T1000 (cell line): ENCODE measurements around the gene SUGP2.

Experiments used
- DNase-seq: peaks from one replicate; lab custom pipeline; 2025; ENCODE audit warnings: mixed read lengths; lab: John Stamatoyannopoulos, UW

Gene SUGP2

DNA sequence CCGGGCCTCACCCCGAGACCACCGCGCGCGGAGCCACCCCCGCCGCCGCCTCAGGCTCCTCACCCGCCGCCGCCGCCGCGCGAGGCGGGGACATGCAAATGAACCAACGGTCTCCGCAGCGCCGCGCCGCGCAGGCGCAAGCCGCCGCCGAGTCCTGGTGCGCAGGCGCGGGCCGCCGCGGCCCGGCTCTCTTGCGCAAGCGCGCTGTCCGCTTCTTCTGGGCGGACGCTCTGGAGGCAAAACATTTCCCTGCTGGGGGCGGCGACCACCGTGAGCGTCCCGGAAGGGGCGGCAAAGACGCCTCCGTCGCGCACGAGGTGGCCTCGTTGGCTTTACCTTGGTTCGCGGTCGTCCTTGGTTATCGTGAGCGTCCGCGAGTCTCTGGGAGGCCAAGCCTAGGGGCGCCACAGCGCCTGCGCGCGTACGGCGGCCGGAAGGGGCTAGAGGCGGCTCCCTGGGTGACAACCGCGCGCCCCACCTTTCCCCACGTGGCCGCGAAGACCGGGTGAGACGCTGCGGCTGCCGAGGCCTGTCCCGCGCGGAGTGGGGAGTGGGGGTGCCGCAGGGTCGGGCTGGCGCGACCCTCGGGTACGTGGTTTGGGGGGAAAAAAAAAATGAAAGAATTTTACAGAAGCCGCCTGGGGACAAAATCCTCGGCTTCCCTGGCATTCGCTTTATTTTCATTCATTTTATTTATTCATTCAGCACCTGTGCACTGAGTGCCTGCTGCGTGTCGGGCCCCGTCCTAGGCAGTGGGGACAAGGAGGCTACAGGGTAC, at the start of gene SUGP2, which contains the start of gene ARMC6:
SUGP2 (minus strand) TSS at position 92 of the 778 bp plus-strand sequence. CDS start 2,446 bp downstream, outside the sequence.
ARMC6 (plus strand) TSS at position 178 of the 778 bp plus-strand sequence. CDS start 607 bp downstream, outside the sequence.
- DNase-seq, result peak; percentile 94

DNA sequence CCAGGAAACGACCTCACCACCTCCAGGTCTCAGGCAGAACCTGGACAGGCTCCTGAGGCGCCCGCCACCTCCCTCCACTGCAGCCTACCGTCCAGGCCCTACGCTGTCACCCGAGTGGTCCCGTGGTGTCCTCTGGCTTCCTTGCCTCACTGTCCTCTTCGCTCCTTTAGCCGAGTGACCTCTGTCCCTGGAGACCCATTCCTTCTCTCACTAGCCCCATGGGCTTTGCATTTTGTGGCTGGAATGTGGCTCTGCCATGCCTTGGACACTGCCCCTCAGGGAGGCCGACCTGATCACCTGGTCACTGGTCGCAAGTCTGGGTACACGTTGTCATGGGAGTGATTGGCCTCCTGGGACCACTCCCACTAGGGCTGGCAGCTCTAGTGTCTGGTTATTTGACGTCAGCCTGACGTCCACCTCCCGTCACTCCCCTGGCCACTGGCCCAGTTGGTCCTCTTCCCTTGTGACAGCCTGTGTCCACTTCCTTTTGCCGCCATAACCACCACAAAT, 48.4 kb upstream of the SUGP2 start:
- DNase-seq, result no peak

DNA sequence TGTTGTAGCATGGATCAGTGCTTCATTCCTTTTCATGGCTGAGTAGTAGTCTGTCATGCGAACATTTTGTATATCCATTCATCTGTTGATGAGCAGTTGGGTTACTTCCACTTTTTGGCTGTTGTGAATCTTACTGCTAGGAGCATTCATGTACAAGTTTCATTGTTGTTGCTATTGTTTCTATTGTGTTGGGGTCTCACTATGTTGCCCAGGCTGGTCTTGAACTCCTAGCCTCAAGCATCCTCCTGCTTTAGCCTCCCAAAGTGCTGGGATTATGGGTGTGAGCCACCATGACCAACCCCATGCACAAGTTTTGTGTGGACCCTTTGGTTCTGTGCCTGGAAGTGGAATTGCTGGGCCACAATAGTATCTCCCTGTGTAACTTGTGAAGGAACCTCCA, 46.3 kb upstream of the SUGP2 start:
- no peak for DNase-seq

DNA sequence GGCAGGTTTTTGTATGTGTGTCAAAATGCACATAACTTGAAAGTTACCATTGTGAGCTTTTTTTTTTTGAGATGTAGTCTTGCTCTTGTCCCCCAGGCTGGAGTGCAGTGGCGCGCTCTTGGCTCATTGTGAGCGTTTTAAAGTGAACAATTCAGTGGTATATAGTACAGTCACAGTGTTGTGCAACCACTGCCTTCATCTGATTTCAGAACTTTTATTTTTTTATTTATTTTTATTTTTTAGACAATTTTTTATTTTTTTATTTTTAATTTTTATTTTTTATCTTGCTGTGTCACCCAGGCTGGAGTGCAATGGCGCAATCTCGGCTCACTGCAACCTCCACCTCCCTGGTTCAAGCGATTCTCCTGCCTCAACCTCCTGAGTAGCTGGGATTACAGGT, 45.5 kb upstream of the SUGP2 start:
- DNase-seq, result no peak

DNA sequence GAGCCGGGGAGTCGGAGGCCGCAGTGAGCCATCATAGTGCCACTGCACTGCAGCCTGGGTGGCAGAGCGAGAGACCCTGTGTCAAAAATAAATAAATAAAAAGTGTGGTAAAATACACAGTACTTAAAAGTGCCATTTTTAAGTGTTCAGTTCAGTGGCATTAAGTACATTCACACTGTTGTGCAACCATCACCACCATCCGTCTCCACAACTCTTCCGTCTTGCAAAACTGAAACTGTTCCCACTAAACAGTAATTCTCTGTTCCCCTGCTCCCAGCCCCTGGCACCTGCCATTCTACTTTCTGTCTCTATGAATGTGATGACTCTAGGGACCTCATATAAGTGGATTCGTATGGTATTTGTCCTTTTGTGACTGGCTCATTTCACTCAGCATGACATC, 43.8 kb upstream of the SUGP2 start:
- DNase-seq, result no peak

DNA sequence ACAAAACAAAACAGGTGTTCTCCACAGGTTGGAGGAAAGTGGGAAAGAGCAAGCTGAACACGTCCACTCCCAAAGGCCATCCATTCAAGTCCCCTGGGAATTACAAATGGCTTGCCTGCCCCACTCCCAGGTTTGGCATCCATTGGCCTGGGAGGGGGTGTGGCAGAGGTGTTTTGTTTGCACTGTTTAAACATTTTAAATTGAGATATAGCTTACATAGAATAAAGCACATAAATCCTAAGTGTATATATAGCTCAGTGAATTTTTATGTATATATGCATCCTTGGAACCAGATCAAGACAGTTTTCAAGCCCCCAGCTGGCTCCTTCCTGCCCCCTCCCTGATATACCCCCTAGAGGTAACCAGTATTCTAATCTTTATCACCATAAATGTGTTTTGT, 43.2 kb upstream of the SUGP2 start:
- DNase-seq, result no peak

DNA sequence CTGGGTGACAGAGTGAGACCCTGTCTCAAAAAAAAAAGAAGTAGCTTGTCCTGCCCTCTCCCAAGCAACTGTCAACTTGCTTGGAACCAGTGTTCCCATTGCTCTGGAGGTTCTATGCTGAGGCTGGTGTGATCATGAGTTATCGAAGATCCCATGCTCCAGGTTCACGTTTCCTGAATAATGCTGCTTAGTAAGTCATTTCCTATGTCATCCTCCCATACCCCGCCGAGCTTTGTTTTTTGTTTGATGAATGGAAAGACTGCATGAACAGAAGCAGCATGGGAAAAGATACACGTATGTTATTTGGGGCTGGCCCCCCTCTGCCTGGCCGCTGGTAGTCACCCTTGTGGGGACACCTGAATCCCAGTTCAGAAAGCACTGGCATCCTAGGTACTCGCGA, 41.8 kb upstream of the SUGP2 start:
- DNase-seq, result no peak

DNA sequence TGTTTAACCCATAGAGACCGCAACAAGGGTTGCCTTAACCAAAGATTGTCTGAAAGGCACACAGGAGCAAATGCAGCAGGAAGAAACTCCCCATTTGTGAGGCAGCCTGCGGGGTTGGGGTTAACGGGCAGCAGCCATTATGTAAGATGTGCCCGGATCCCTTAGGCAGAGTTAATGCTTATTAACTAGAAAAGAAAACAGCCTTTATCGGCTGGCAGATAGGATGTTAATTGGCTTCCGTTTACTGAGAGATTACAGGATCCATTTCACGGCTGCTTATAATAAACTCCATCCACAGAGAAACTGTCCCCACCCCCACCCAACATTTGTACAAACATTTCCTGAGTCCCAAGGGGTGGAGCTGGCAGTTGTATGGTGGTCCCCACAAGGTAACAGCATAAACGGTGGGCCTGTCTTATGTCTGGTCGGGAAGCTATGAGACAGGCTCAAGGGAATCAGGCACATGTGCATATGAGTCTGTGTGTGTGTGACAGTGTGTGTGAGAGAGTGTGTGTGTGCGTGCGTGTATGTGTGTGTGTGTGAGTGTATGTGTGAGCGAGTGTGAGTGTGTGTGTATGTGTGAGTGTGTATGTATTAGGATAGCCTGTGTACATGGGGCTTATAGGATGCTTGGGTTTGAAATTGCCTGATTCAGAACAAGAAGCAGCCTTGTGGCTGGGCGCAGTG, 41.0 kb upstream of the SUGP2 start:
- no peak for DNase-seq

DNA sequence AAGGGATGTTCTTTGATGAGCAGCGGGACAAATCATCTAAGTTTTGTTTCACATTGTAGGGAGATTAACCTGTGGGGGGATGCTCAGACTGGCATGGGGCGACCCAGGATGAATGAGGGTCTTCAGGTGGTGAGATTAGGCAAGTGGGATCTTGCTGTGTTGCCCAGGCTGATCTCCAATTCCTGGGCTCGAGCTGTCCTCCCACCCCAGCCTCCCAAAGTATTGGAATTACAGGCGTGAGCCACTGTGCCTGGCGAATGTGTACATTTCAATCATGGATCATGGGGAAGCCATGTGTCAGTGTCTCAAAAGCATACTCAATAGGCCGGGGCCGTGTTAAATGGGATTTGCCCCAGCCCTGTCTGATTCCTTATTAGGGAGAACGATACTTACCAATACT, 38.6 kb upstream of the SUGP2 start:
- no peak for DNase-seq

DNA sequence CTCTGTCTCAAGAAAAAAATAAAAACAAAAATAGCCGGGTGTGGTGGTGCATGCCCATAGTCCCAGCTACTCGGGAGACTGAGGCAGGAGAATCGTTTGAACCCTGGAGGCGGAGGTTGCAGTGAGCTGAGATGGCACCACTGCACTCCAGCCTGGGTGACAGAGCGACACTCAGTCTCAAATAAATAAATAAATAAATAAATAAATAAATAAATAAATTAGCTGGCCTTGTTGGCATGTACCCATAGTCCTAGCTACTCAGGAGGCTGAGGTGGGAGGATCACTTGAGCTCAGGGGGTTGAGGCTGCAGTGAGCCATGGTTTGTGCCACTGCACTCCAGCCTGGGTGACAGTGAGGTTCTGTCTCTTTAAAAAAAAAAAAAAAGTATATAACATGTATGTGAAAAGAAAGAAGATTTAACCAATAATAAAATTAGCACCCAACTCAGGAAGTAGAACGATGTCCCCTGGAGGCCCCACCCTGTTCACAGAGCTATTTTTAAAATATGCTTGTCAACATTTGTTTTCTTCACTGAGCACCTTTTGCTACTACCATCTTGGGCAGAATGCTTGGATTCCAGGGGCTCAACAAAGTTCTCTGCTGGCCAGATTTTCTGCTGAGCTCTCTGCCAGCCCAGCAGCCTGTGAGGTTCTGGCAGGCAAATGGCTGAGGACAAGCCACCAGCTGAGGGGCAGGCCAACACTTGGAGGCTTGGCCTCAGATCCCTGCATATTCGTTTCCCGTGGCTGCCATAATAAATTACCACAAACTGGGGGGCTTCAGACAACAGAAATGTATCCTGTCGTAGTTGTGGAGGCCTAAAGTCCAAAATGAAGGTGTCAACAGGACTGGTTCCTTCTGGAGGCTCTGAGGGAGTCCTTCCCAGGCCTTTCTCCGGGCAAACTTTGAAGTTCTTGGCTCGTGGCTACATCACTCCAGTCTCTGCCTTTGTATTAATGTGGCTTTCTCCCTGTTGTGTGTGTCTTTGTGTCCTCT, 35.6 kb upstream of the SUGP2 start:
- DNase-seq, result no peak

DNA sequence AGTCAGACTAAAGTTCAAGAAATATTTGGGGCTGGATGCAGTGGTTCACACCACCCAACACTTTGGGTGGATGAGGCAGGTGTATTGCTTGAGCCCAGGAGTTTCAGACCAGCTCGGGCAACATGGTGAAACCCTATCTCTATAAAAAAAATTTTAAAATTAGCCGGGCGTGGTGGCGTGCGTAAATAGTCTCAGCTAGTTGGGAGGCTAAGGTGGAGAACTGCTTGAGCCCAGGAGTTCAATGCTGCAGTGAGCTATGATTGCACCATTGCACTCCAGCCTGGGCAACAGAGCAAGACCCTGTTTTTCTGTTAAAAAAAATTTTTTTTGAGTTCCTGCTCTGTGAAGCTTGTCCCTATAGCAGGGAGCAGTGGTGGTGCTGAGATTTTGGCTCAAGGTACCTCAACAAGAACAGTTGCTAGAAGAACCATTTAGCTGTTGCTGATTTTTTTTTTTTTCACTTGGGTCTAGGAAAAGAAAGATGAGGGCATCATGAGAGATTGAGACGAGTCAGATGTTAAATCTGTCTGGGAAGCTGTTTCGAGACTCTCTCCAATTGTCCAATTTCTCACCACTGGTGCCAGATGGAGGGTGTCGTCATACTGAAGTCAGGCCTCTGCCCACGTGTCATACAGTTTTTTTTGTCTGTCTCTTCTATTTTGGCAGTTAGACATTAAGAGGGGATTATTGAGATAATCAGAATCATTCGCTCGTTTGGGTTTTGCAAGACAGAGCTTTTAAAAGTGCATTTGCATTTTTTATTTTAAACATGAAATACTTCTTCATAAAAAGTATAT, 34.2 kb upstream of the SUGP2 start:
- DNase-seq, result no peak

DNA sequence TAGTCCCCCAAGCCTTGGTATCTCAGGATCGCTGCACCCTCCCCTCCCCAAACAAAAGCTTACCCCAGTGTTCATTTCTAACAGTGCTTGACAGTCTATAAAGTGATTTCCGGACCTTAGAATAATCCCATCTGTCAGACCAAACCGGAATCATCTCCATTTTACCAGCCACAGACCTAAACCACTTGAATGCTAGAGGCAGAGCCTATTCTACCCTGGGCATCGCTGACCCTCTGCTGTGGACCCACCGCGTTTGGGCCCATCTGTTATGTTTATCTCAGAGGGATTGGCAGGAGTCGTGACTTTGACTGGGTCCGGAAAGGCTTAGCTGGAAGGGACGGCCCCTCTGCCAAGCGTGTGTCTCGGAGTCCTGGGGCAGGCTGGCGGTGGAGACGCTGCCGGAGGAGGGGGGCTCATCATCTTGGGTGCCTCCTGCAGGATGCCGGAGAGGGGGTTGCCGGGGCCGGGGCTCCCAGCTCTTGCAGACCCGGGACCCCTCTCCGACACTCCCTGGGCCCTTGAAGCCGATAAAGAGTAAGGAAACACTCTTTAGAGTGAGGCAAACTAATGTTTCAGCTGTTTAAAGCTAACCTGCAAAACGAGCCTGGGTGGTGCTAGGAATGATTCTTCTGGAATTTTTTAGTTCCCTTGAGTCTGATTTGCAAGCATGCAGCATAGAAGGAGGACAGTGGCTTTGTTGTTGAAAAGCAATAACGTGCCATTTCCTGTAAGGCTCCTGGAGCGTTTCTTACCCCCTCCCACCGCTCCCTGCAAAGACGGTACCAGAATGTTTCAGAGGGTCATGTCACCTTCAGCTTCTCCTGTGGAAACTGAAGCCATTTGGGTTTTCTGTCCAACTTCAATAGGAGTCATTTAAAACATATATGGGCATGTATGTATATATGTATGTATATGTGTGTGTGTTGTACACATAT, 31.8 kb upstream of the SUGP2 start:
- no peak for DNase-seq

DNA sequence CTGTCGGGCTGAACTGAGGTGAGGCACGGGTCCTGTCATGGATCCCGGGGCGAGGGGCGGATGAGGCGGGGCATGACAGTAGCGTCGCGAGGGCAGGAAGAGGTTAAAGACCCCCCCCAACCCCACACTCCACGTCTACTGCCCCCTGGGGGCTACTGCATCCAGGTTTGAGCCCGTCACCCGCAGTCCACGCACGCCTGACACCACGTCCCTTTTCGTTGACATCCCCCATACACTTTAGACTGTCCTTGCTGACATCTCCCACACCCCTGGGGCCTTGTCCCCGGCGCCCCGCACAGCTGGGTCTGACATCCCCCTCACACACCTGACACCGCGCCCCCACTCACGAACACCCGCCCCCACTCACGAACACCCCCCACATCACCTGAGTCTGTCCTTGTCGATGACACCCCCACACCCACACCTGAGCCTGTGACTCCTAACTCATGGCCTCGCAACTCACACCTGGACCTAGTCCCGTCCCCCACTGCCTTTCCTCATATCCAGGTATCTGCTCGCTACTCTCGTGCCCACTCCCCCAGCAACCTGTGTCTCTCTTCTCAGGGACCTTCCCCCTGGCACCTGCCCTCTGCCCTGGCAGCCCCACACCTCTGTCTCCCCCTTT, 30.9 kb upstream of the SUGP2 start:
- no peak for DNase-seq

DNA sequence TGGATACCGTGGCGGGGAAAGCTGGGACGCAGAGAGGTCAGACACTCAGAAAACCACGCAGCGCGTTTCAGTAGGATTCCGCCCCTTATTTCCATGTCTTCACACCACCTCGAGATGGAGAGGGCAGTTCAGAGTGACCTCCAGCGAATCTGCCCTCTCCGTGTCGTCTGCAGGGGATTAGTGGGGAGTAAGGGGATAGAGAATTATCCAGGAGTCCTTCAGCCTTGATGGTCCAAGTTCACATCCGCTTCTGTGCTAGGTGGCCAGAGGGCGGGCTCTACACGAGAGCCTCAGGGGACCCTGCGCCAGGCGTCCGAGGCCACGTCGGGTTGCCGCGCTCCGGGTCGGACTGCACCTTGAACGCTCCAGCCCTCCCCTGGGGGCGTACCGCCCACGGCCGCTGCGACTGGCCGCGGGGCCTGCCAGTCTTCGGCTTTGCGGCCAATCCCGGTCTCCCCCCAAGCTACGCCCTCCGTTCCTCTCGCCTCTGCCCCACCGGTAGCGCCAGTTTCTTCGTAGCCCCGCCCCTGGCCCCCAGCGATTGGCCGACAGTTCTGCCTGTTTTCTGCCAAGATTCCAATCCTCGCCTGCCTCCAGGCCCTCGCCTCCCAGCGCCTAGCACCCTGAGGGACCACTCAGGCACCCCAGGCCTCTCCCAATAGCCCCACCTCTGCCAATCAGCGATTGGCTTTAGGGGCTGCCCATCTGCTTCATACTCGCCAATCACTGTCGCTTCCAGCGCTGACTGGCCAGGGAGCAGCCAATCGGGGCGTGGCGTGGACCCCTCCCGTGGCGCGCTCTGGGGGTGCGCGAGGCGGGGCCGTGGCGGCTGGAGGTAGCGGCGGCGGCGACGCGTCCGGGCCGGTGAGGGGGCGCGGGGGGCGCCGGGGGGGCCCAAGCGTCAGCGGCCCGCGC, 30.1 kb upstream of the SUGP2 start, which contains the start of gene SLC25A42:
SLC25A42 (plus strand) TSS at position 812 of the 915 bp plus-strand sequence. CDS start 32,131 bp downstream, outside the sequence.
- peak; percentile 99 for DNase-seq

DNA sequence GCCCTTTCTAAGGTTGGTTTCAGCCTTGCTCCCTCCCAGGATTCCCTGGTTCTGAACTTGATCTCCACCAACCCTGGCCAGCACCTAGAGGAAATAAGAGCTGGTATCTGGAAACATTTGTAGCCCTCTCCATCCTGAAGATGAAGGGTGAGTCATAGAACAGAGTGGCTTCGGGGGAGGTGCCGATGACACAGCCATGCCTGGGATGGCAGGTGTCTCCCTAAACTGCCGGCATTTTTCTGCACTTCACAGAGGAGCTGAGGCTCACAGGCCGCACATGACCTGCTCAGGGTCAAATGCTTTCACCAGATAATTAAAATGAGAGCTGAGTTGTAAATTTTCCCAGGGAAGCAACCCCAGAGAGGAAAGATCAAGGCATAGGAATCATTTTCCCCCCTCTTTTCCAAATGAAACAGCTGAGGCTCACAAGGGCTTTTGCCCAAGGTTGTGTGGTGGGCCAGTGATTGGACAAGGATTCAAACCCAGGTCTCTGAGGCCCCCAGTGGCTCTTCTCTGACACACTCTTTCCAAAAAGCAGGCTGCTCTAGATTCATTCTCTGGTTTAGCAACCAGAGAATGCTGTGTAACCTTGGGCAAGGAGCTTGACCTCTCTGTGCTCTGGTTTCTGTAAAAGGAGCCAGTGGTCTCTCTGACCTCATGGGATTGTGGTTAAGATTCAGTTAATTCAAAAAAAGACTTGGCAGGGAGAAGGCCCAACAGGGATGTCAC, 29.3 kb upstream of the SUGP2 start:
- peak; percentile 16 for DNase-seq

DNA sequence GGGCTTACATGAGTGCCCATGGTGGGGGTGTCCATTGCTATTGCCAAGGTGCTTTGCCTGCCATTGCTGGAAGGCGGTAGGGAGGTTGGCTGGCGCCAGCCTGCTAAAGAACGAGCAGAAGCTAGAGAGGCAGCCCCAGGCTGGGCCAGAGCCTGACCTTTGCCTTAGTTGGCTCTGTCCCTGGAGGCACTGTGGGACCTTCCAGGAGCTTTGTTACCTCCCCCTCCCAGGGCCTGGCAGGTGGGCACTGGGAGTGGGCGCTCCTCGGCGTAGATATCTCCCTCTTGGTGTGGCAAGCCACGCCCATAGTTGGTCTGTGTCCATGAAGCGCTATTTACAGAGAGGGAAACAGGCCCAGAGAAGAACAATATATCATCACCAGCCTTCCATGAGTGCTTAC, 28.2 kb upstream of the SUGP2 start:
- DNase-seq, result no peak

DNA sequence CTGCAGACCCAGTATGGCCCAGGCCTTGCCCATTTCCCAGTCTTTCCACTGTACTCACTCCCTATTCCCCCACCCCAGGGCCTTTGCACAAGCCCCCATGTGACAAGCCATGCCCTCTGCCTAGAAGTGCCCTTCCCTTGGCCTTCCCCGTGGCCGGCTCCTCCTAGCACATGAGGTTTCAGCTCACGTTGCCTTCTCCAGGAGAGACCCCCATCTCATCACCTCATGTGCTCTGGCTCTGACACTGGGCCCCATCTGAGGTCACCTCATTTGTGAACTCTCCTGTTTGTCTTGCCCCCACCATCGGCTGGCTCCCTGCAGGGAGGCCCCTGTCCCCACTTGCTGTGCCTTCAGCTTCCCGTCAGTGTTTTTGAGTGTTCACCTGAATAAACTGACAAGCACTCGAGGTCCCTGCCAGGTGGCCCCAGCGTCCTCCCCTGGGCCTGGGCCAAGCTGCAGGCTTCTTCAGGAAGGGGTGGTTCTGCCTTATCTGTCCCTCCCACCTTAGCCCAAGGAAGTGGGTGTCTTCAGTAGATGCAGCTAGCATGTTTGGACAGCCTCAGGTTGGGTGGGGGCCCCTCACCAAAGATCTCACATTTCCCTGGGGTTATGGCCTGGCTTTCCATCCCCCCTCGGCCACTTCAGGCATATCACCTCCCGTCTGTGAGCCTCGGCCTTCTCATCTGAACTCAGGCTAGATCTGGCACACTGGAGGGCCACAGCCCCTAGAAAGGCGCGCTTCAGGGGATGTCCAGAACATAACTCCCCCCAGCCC, 26.7 kb upstream of the SUGP2 start:
- no peak for DNase-seq
